Fibroblast of skin of right biceps (primary cell): ENCODE results near the gene SSMEM1.

ENCODE experiments used
- DNase-seq: peaks from one replicate; pipeline ENCODE4 v3.0.0-alpha.2; 2013

The SSMEM1 gene

GRCh38 chr7:130256704-130257103 lies 49.0 kb downstream of the SSMEM1 start:
- no peak for DNase-seq

GRCh38 chr7:130258494-130259078 lies 50.9 kb downstream of the SSMEM1 start:
- no peak for DNase-seq

DNA sequence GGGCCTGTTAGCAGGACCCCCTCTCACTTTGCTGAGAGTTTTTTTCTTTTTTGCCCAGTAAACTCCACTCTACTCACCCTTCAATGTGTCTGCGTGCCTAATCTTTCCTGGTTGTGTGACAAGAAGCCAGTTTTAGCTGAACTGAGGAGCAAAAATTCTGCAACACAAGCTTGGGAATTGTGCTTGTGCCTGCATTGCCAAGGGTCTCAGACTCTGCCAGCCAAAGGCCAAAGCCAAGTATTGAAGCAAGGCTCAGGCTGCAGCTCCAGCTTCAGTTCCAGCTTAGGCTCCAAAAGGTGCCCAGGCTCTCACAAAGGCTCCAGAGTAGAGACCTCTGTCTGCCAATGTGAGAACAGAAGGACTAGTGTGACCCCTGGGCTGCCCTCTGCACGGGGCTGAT lies 54.8 kb downstream of the SSMEM1 start:
- no peak for DNase-seq

DNA sequence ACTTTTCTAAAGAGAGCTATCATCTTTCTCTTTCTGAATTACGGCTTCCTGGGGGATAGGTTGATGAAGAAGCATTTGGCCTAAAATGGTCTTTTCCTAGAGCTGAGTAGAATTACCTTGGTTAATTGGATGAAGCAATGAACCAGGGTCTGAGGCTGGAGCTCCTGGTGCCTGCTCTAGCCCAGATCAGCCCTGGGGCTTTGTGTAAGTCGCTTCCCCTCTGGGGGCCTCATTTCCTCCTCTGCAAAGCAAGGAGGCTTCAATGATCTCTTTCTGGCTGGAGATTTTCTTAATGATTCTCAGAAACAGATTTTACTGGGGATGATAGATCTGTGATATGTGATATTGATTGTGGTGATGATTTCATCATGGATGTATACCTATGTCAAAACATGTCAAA lies 55.5 kb downstream of the SSMEM1 start:
- DNase-seq = no peak
